Endothelial cell of umbilical vein (primary cell): ENCODE measurements around the gene SPRY4. TPM values are rescaled to one million over a fixed set of nuclear protein-coding genes. Genes with fewer than 3 reads are reported as not detected.

Experiments used
- BruUV-seq: library from RNA; stranded (reverse); fragments of 400-500 nt; replicated peaks from 2 replicates; lab custom pipeline; 2021; lab: Mats Ljungman, UMichigan
- CTCF ChIA-PET: fragments of 300-600, 350-600 bp; sonication (Branson Sonifier 250); formaldehyde crosslinking; loops from one replicate; lab custom pipeline; 2021; ENCODE audit warnings: antibody characterized with exemption, inconsistent platforms; lab: Charles Lee
- POLR2A ChIA-PET: fragments of 300-600, 350-600 bp; sonication (Branson Sonifier 250); formaldehyde crosslinking; loops from one replicate; lab custom pipeline; 2021; ENCODE audit warnings: antibody characterized with exemption, inconsistent platforms; lab: Charles Lee
- DNase-seq: peaks from one replicate; pipeline ENCODE4 v3.0.0-alpha.2; 2011; ENCODE audit warnings: low read depth, low spot score
- FAIRE-seq: peaks from 2 replicates; lab custom pipeline; 2011; peaks lifted over from hg19 to GRCh38; lab: Jason Lieb, UNC
- H2AFZ ChIP-seq: 2 replicates; pipeline ENCODE4 v1.6.0; 2012; ENCODE audit warnings: low read depth, low read length, control low read depth, inconsistent platforms
- H3K27ac ChIP-seq: 2 replicates; pipeline ENCODE4 v1.5.1; 2011; ENCODE audit warnings: low read depth, mild to moderate bottlenecking, control low read depth, low read length, moderate library complexity; ENCODE audit not compliant: insufficient read depth
- H3K27me3 ChIP-seq, 2 experiments: 2 replicates each; pipeline versions ENCODE4 v1.6.0 to v1.6.1; 2011; ENCODE audit warnings: low read length in 2 of 2, mixed read lengths in 1 of 2; ENCODE audit not compliant: control insufficient read depth in 2 of 2, insufficient read depth in 2 of 2
- H3K36me3 ChIP-seq, 2 experiments: 2 replicates in 1 of 2; 3 replicates in 1 of 2; pipeline ENCODE4 v1.5.1; 2011; ENCODE audit warnings: low read length in 2 of 2, mild to moderate bottlenecking in 1 of 2, moderate library complexity in 1 of 2; ENCODE audit not compliant: control insufficient read depth in 2 of 2, insufficient read depth in 2 of 2; ENCODE audit errors: extremely low read depth in 1 of 2
- H3K4me1 ChIP-seq: 3 replicates; pipeline ENCODE4 v1.5.1; 2011; ENCODE audit warnings: mild to moderate bottlenecking, low read length; ENCODE audit not compliant: control insufficient read depth, insufficient read depth; ENCODE audit errors: extremely low read depth
- H3K4me2 ChIP-seq: 2 replicates; pipeline ENCODE4 v1.6.1; 2011; ENCODE audit warnings: low read length, control low read depth, mixed read lengths; ENCODE audit not compliant: insufficient read depth
- H3K4me3 ChIP-seq, 3 experiments: fragments of 200-600 bp in 1 of 3; sonication (generic), shearing (Covaris generic) in 1 of 3; replicated peaks in 1 of 3; 2 replicates each; pipeline ENCODE4 v1.5.1; 2011 to 2016; ENCODE audit warnings: control low read depth in 3 of 3, low read length in 3 of 3, mild to moderate bottlenecking in 2 of 3, inconsistent platforms in 1 of 3, low read depth in 1 of 3, moderate library complexity in 1 of 3; ENCODE audit not compliant: insufficient read depth in 1 of 3
- H3K79me2 ChIP-seq: 2 replicates; pipeline ENCODE4 v1.6.0; 2012; ENCODE audit warnings: low read length, inconsistent platforms; ENCODE audit not compliant: control insufficient read depth, insufficient read depth
- H3K9ac ChIP-seq: replicated peaks from 2 replicates; pipeline ENCODE3; 2011; ENCODE audit warnings: low read length, control low read depth; ENCODE audit not compliant: insufficient read depth; ENCODE audit errors: extremely low read depth
- H3K9me1 ChIP-seq: replicated peaks from 3 replicates; pipeline ENCODE4 v1.6.0; 2011; ENCODE audit warnings: mild to moderate bottlenecking, low read length; ENCODE audit not compliant: control insufficient read depth, insufficient read depth; ENCODE audit errors: extremely low read depth
- H3K9me3 ChIP-seq: replicated peaks from 2 replicates; pipeline ENCODE4 v1.5.1; 2012; ENCODE audit warnings: low read length, inconsistent platforms; ENCODE audit not compliant: control insufficient read depth, insufficient read depth
- H4K20me1 ChIP-seq: replicated peaks from 2 replicates; pipeline ENCODE3; 2011; ENCODE audit warnings: mild to moderate bottlenecking, low read length; ENCODE audit not compliant: control insufficient read depth, insufficient read depth; ENCODE audit errors: extremely low read depth
- EZH2 ChIP-seq: IDR thresholded peaks from 2 replicates; pipeline ENCODE4 v1.6.1; 2012; ENCODE audit warnings: borderline replicate concordance, low read depth, mild to moderate bottlenecking, moderate library complexity, low read length, inconsistent platforms; ENCODE audit not compliant: severe bottlenecking
- FOS ChIP-seq: IDR thresholded peaks from 2 replicates; pipeline ENCODE4 v1.6.1; 2011; ENCODE audit warnings: mild to moderate bottlenecking, low read length, moderate library complexity, borderline replicate concordance; ENCODE audit not compliant: insufficient read depth
- GATA2 ChIP-seq: IDR thresholded peaks from 2 replicates; pipeline ENCODE4 v1.7.0; 2011; ENCODE audit warnings: low read depth, mild to moderate bottlenecking, moderate library complexity, mixed read lengths, low read length; ENCODE audit not compliant: insufficient read length, insufficient read depth
- JUN ChIP-seq: IDR thresholded peaks from 2 replicates; pipeline ENCODE4 v1.6.1; 2011; ENCODE audit warnings: borderline replicate concordance, low read depth; ENCODE audit not compliant: insufficient read length, insufficient read depth
- MYC ChIP-seq: IDR thresholded peaks from one replicate; pipeline ENCODE4 v1.6.1; 2011; ENCODE audit warnings: mild to moderate bottlenecking, low read depth, low read length
- POLR2A ChIP-seq: IDR thresholded peaks from 2 replicates; pipeline ENCODE4 v1.6.1; 2012; ENCODE audit warnings: low read depth, mild to moderate bottlenecking, control low read depth, low read length
- POLR2AphosphoS5 ChIP-seq: IDR thresholded peaks from 2 replicates; pipeline ENCODE4 v1.6.1; 2012; ENCODE audit warnings: low read depth, mild to moderate bottlenecking, control low read depth, low read length, moderate library complexity; ENCODE audit not compliant: insufficient read depth
- dilution Hi-C: fragments of 300-500 bp; cut with MboI; formaldehyde crosslinking; loops from one replicate; pipeline ENCODE4 v1.15.0; 2019; ENCODE audit warnings: low sequenced_read_pairs; ENCODE audit not compliant: extremely low pct_ligation_motif_present
- intact Hi-C: fragments of 100-400 bp; cut with micrococcal nuclease; formaldehyde crosslinking; loops from one replicate; pipeline ENCODE4 v1.10.0; 2022
- polyA plus RNA-seq, 4 experiments: library from polyadenylated mRNA; depleted of rRNA in 3 of 4; stranded (reverse) in 3 of 4; unstranded in 1 of 4; fragments of >200 nt; gene quantifications; 2 replicates each; pipeline versions ENCODE4 v1.2.1 to v1.2.3, GENCODE V29; 2011 to 2012; ENCODE audit warnings: missing spikeins in 1 of 4
- total RNA-seq: library from RNA; stranded (reverse); gene quantifications from 2 replicates; pipeline ENCODE4 v1.2.3, GENCODE V29; 2021
- TF ChIP-seq, protein P1 (sequence below), 2 donors: IDR thresholded peaks; 1 replicate in 1 of 2; 2 replicates in 1 of 2; pipeline ENCODE4 v1.5.1; 2011; ENCODE audit warnings: low read length in 2 of 2, mild to moderate bottlenecking in 2 of 2, moderate library complexity in 2 of 2, control low read depth in 1 of 2, inconsistent platforms in 1 of 2, low read depth in 1 of 2; ENCODE audit not compliant: insufficient read depth in 1 of 2; ENCODE audit errors: extremely low read depth in 1 of 2
- TF ChIP-seq, protein P2 (sequence below): IDR thresholded peaks from 2 replicates; pipeline ENCODE4 v1.6.1; 2011; ENCODE audit not compliant: insufficient read depth, insufficient read length

SPRY4 gene
- total and polyA plus RNA-seq, 2 donors (not counting 3 experiments of a cell fraction or from before 2014, with no cell fraction given): 9.3 to 33.9 TPM

DNA sequence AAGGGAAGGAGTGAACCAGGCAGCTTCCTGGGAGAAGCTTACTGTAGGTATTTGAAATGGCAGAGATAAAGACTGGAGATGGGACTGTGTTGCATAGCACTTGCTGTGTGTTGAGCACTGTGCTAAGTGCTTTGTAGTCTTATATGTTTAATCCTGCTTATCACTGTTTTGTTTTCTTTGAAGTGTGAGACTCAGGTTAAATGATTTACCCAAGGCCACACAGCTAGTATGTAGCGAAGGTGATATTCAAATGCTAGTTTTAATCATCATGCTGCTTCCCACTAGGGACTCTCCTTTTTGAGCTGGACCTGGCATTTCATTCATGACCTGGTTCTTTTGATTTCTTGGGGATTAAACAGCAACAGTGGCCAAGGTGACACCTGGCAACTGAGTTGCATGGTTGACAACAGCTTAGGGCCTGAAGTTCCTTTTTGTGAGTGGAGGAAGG, 35.3 kb upstream of the SPRY4 start:
- Histone ChIP-seq H2AFZ (no peak overlapping the region), H3K9me3 (no peaks in the 10 kb centered on the region), H3K4me3 (no peak overlapping the region), H3K9me1 (no peaks in the 10 kb centered on the region), H3K27ac (no peak overlapping the region), H3K4me1 (peaks cover 38% of the 10 kb centered on the region), H3K36me3 (no peaks in the 10 kb centered on the region), H3K27me3 (no peaks in the 10 kb centered on the region), H4K20me1 (no peaks in the 10 kb centered on the region), H3K4me2 (no peak overlapping the region), H3K9ac (no peak overlapping the region), H3K79me2 (no peaks in the 10 kb centered on the region)
- dilution Hi-C loops: no loop called here
- intact Hi-C loops: no loop called here
- BruUV-seq: no TSS peak
- CTCF ChIA-PET: interaction anchor here (0.8 to 1.3 kb wide), 3 partner anchors 35 to 189 kb away, joined by 3 to 5 read pairs (median 3); partner anchors contain the start of gene SPRY4
- no peak for TF ChIP-seq FOS
- TF ChIP-seq POLR2AphosphoS5: no peak
- TF ChIP-seq POLR2A: no peak
- TF ChIP-seq, protein P1, sequence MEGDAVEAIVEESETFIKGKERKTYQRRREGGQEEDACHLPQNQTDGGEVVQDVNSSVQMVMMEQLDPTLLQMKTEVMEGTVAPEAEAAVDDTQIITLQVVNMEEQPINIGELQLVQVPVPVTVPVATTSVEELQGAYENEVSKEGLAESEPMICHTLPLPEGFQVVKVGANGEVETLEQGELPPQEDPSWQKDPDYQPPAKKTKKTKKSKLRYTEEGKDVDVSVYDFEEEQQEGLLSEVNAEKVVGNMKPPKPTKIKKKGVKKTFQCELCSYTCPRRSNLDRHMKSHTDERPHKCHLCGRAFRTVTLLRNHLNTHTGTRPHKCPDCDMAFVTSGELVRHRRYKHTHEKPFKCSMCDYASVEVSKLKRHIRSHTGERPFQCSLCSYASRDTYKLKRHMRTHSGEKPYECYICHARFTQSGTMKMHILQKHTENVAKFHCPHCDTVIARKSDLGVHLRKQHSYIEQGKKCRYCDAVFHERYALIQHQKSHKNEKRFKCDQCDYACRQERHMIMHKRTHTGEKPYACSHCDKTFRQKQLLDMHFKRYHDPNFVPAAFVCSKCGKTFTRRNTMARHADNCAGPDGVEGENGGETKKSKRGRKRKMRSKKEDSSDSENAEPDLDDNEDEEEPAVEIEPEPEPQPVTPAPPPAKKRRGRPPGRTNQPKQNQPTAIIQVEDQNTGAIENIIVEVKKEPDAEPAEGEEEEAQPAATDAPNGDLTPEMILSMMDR (IDR thresholded peaks at IDR 0.05; ENCODE audit: extremely low read depth in 1 of 2, insufficient read depth in 1 of 2, low read depth in 1 of 2, low read length in 2 of 2): no peak
- TF ChIP-seq GATA2: no peak
- TF ChIP-seq, protein P2, sequence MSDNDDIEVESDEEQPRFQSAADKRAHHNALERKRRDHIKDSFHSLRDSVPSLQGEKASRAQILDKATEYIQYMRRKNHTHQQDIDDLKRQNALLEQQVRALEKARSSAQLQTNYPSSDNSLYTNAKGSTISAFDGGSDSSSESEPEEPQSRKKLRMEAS: no peak
- no peak for TF ChIP-seq EZH2
- no peak for TF ChIP-seq JUN
- TF ChIP-seq MYC: no peak
- POLR2A ChIA-PET: interaction anchor here (0.6 kb wide), 1 partner anchor 49 kb away, joined by 3 read pairs; no protein-coding TSS in a partner anchor
- DNase-seq (no peak), FAIRE-seq (no peak)
